Stimulated activated CD4-positive, alpha-beta T cell treated with anti-CD3 and anti-CD28 coated beads, Interleukin-4, amount 100 ng/mL, for 48 hours (primary cell): ENCODE measurements around the gene GSK3B.

ENCODE experiments used
- DNase-seq, 2 donors: peaks; one replicate each; pipeline ENCODE4 v3.0.0-alpha.2; 2020; ENCODE audit warnings: low read depth in 2 of 2

The GSK3B gene

DNA sequence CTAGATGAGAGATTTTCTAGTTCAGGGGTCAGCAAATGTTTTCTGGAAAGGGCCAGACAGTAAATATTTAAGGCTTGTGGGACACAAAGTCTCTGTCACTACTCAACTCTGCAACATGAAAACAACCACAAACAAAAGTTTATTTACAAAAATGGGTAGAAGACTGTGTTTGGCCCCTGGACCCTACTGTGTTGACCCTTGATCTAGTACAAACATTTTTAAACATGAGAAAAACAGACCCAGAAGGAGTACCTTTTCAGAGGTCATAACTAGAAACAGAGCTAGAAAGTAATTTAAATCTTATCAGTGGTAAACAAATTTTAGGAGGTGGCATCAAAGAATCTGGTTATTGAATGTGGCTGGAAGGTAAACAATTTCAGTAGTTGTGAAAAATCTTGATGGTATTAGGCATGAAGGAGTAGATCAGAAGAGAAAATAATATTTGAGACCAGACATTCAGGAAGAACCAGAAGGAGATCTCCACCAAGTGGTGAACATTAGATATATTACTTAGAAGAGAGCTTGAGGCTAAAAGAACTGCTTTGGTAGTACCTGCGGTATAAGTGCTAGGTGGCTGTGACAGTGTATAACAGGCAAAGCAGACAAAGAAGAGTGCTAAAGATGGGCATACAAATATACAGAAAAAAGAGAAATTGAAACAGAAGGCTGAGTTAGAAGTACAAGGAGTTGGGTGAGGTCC lies 210.6 kb downstream of the GSK3B start:
- DNase-seq: no peak

- DNase-seq: no peak
These were observed 213.3 kb downstream of the GSK3B start for GRCh38 chr3:119880966-119881365.

GRCh38 chr3:119873646-119874045 lies 220.6 kb downstream of the GSK3B start:
- DNase-seq: no peak

- DNase-seq: no peak
These were observed 221.5 kb downstream of the GSK3B start for GRCh38 chr3:119872773-119873172.

GRCh38 chr3:119871571-119871970 lies 222.7 kb downstream of the GSK3B start:
- DNase-seq: no peak

DNA sequence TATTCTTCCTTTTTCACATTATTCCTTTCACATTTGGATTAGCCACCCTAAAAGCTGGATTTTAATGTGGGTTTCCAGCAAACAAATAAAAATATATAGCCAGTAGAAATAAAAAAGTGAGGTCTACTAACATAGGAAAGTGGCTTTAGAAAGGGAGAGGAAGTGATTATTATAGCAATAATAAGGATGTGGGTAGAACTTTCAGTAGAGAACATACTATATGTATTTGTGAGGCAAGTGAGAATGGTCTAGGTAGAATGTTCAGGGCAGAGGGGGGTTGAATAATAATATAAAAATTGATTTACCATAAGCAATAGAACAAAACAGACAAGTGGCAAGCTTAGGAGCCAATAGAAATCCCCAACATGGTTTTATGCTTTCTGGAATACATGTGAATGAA lies 223.7 kb downstream of the GSK3B start:
- no peak for DNase-seq

- no peak for DNase-seq
These were observed 229.8 kb downstream of the GSK3B start for GRCh38 chr3:119864476-119864875.

GRCh38 chr3:119862616-119863015 lies 231.6 kb downstream of the GSK3B start:
- no peak for DNase-seq

- DNase-seq: no peak
These were observed 232.6 kb downstream of the GSK3B start for GRCh38 chr3:119861681-119862080.

DNA sequence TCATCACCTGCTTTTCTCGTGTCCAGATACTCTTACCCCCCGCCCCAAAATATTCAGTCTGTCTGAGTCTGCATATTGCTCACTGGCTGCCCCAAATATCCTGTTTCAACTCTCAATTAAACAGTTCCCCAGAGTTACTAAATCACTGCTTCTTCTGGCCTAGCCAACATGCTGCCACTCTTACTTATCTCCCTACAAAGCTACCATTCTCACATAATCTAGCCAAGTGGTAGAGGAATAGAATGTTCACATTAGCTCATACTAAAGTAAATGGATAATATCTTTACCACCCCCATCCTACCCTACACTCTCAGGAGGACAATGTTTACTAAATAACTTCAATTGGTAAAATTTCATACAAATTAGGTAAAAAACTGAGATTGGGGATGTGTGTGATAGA lies 234.5 kb downstream of the GSK3B start:
- no peak for DNase-seq

DNA sequence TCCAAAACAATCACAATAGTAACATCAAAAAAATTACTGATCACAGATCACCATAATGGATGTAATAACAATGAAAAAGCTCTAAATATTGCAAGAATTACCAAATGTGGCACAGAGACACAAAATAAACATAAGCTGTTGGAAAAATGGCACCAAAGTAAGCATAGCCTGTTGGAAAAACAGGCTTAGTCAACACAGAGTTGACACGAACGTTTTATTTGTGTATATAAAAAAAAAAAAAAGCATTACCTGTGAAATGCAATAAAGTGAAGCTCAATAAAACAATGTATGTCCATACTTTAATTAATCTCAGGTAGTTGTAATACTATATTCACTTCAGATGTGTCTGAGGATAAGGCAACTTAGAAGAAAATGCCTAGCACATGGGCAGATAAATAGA lies 235.3 kb downstream of the GSK3B start:
- no peak for DNase-seq

DNA sequence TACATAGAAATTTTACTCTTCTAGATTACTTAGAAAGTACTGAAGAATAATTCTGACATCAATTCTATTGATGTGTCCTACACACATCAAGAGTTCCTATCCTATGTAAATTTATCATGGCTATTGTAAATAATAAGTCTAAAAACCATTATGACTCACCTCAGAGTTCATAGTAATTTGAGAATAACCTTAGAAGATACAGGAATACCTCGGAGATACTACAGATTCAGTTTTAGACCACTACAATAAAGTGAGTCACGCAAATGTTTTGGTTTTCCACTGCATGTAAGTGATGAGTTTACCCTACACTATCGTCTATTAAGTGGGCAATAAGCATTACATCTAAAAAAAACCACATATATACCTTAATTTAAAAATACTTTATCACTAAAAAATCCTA lies 237.6 kb downstream of the GSK3B start:
- DNase-seq: no peak

DNA sequence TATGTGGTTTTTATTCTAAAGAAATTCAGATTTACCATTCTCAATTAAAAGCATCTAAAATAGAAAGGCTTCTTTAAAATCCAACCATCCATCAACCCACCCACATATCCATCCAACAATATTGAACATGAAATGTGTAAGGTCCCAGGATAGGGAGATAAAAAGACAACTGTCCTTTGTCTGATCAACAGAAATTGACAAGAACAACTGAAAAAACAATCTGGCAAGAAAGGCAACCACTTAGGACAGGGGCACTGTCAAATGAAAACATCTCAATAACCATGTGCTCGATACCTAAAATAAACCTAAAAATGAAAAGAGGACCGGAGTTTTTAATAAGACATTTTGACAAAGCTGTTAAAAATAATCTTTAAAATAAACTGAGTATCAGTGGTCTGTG lies 245.1 kb downstream of the GSK3B start:
- no peak for DNase-seq

DNA sequence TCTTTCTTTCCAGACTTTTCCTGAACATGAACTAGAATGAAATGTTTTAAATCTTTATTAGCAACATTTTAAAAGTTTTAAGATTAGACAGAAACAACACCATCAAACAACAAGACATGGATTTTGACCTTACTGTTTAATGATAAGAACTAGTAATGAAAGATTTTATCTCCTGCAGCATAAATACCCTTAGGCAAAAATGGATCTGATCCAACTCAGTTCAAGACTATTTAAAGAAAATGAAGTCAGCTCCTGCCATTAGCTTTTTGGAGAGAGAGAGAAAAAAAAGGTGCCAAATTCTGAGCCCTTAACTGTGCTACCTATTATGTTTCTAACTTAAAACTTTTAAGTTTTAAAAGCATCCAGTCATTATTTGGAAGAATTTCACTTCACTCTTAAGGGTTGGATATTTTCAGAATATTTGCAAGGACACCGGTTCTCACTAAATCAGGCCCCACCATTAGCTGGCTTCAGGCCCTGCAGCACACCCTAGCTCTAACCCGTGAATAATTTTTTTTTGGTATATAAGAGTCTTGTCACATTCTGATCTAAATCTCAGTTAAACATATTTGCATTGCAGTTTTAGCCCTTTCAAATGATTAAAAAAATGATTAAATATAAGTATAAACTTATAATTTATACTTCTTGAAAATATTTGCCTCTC lies 252.3 kb downstream of the GSK3B start:
- DNase-seq: no peak

DNA sequence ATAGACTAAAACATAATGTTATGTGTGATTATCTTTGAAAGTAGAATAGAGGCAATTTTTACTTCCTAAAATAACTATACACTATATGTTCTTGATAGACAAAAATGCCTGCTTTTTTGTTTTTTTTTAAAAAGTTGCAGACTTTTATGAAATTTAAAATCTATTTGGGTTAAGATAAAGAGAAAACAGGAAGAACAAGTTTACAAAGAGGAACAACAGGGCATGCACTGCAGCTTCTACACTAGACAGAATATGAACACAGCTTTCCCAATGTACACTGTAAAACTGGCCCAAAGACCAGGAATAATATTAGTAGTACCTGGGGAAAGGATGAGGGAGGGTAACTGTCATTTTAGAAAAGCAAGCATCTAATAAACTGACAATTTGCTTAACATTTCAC lies 258.7 kb downstream of the GSK3B start:
- no peak for DNase-seq

GRCh38 chr3:119834754-119835370 lies 259.4 kb downstream of the GSK3B start:
- DNase-seq: no peak

DNA sequence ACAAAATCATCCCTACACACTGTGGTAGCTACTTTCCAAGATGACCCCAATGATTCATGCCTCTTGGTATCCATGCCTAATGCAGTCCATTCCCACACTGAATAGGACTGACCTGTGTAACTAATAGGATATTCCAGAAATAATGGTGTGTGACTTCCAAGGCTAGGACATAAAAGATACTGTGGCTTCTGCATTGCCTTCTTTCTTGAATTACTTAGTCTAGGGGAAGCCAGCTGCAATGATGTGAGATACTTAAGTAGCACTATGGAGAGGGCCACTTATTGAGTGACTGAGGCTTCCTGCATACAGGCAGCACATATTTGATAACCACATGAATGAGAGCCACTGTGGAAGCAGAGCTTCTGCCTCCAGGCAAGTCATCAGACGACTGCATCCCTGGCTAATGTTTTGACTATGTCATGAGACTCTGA lies 262.3 kb downstream of the GSK3B start:
- no peak for DNase-seq

GRCh38 chr3:119831022-119831421 lies 263.2 kb downstream of the GSK3B start:
- DNase-seq: no peak

GRCh38 chr3:119829420-119829819 lies 264.8 kb downstream of the GSK3B start:
- no peak for DNase-seq

GRCh38 chr3:119826711-119827608 lies 267.3 kb downstream of the GSK3B start:
- no peak for DNase-seq

DNA sequence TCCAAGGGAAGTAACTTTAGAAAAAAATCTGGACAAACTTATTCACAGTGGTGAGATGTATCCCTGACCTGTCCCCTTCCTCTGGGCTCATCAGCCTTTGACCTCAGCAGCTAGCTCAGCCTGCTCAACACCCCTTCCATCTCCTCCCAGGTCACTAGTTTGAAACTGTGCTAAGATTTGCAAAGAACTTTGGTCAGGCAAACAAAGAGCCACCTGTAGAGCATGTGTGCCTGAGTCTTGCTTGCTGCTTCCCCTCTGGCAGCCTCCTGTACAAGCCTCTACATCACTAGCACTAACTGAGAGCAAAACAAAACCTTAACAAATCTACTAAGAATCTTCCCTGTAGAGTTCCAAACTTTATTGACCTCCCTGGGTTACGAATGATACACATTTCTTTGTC lies 268.4 kb downstream of the GSK3B start:
- no peak for DNase-seq

DNA sequence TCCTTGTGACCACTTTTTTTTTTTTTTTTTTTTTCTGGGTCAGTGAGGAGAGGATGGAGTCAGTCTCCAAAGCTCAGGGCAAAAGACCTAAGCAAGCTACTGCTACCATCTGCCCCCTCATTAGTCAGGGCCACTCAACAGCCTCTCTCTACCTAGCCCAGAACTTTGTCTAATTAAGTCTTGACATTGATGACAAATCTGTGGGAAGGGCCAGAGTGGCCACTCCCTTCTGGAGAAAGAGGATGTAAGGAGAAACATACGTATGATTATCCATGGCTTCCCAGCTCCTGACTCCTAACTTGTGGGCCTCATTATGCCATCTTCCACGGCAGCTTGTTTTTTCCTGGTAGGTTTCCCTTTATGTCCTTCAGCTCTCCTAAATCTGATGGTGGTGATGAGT lies 274.4 kb downstream of the GSK3B start:
- DNase-seq: no peak
